GM21528 (cell line): ENCODE measurements around the gene NT5DC3.
"Not testable (repeated sequence)": the region's sequence is repeated elsewhere in the genome, so short reads cannot be mapped to it uniquely, and the experiment has no call there.

Experiments
- ATAC-seq: cut with Tn5 transposase; IDR thresholded peaks from one replicate; pipeline ENCODE4 v1.9.1; 2021; ENCODE audit warnings: mild to moderate bottlenecking, moderate library complexity; ENCODE audit not compliant: unreplicated experiment, low FRiP score

The NT5DC3 gene

DNA sequence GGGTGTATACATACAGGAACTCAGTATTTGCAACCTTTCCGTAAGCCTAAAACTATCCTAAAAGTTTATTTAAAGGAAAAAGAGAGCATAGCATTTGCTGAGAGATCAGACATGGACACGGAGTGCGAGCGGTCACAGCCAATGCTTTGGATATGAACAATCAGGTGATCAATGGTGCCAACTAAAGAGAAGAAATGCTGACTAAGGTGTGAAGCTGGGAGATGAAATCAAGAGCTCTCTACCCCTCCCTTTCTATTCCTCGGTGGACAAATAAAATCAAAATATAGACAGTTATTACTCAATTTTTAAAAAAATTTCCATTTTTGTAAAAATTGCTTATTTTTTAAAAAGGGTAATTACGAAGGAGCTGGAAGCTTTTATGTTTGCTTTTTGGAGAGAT lies 29.2 kb downstream of the NT5DC3 start:
- no peak for ATAC-seq

DNA sequence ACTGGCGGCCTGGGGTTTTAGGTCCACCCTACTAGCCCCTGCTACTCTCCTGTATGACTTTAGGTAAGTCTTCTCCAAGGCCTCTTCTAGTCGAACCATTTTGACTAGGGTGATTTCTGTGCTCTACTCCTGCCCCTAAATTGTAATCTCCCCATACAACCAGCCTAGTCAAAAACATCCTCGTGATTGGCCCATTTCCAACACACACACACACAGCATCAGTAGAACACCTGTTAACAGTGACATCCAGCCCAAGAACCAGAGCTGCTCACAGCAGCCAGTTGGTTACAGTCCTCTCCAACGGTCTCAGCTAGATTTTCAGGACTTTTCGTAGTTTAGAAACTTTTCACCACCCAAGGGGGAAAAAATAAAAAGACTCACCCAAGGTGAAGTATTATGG lies 30.9 kb downstream of the NT5DC3 start:
- no peak for ATAC-seq

DNA sequence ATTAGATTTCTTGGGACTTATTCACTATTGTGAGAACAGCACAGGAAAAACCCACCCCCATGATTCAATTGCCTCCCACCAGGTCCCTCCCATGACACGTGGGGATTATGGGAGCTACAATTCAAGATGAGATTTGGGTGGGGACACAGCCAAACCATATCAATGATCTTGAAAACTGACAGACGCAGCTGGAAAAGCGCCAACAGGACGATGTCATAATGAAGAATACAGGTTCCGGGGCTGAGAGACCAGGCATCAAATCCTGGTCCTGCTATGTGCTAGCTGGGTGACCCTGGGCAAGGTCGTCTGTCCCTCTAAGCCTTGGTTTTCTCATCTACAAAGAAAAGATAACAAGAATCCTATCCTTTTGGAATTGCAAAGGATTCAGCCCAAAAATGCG lies 31.4 kb downstream of the NT5DC3 start:
- not testable (repeated sequence) for ATAC-seq

DNA sequence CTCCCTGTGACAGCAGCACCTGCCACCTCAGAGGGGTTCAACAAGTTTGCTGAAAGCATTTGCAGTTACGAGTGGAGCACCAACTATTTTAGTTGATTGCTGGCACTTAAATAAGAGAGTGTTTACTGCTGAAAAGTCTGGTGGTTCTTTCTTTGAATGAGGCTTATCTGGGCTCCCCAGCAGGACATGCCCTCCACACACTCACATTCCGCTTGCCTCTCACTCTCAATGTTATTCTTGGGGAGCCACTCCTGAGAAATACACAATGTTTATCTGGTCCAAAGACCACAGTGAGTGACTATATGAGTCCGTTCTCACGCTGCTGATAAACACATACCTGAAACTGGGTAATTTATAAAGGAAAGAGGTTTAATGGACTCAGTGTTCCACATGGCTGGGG lies 31.9 kb downstream of the NT5DC3 start:
- no peak for ATAC-seq

DNA sequence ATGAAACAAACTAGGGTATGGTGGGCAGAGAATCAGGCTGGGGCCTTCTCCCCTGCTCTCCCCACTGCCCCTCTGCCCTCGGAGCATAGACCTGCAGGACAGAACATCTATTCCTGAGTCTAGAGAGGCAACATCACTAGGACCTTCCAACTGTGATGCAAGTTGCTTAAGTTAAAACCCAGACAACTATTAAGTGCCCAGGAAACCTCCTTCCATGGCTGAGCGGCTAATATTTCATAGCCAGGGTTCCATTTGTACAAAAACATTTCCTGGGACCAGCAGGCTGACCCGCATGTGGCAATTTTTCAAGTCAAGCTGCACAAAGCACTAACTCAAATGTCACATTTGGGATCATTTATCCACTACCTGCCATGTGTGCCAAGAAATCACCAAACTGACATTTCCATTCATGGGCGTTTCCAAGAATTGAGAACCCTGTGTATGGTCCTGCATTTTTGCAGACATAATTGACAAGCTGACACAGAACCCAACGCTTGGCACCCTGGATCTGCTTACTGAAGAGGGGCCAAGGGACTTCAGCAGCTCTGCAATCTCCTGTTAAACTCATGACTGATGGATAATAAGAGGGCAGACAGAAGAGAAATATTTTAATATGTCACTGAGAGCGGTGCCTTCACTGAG lies 32.7 kb downstream of the NT5DC3 start:
- ATAC-seq = no peak

DNA sequence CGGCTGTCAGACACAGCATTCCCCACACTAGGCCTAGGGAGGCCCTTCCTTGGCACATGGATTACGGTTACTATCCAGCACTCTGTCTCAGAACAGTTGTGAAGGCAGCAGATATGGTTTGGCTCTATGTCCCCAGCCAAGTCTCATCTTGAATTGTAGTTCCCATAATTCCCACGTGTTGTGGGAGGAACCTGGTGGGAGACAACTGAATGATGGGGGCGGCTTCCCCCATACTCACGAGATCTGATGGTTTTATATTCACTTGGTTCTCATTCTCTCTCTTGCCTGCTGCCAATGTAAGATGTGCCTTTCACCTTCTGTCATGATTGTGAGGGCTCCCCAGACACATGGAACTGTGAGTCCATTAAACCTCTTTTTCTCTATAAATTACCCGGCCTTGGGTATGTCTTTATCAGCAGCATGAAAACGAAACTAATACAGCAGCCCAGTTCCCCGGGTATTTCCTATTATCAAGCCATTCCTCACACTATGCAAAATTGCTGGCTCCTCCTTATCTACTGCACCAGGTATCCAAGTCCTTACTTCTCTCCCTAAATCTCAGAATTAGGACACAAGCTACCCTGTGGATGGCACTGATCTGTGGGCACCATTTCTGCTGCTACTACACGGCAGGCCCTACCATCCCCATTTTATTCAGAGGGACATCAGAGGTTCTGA lies 33.3 kb downstream of the NT5DC3 start:
- no peak for ATAC-seq

DNA sequence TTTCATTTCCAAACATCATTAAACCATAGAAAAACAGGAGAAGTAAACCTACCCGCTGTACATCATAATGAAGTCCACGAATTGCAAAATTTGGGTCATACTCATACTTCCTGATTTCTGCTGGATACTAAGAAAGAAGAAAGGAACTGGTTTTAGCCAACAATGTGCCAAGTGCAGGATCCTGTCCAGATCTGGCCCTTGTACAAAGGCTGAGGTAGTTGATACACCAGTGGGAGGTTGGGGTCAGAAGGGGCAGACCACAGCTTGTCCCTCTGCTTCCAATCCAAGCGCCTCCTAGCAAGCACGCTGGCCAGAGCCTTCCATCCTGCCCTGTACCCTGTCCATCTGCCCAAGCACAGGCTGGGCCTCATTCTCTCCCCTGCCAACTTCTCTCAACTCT lies 34.2 kb downstream of the NT5DC3 start:
- ATAC-seq = no peak

DNA sequence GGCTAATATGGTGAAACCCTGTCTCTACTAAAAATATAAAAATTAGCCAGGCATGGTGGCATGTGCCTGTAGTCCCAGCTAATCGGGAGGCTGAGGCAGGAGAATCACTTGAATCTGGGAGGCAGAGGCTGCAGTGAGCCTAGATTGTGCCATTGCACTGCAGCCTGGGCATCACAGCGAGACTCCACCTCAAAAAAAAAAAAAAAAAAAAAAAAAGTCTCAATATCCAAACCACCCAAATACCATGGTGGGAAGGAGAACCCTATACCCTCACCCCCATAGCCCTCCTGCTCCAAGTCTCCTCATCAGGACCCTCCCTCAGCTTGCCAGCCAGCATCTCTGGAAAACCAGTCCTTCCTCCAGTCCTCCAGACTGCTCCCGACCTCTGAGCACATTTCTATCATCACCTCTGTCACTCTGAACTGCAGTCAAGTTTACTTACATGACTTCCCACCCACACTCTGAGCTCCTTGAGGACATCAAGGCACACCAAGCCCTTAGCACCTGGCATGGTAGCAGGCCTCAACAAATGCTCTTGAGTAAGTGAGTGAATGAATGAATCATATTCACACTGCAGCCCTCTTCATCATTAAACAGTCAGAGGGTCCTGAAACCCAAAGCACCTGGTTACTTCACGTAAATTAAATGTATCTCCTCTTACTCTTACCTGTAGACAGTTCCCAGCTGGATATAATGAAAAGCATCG lies 35.2 kb downstream of the NT5DC3 start:
- ATAC-seq = no peak

DNA sequence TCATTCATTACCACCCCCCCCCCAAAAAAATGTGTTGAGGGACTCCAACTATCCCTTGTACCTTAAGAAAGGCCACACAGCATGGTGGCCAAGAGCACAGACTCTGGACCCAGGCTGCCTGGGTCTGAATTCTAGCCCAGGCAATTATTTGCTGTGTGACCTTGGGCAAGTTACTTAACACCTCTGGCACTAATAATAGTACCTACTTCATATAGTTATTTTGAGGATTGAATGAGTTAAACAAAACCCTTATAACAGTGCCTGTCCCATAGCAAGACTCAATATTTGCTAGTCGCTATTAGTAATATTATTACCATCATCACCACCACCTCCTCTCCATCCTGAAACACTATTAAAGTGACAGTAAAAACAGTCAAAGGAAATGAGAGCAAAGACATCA lies 37.2 kb downstream of the NT5DC3 start:
- no peak for ATAC-seq

DNA sequence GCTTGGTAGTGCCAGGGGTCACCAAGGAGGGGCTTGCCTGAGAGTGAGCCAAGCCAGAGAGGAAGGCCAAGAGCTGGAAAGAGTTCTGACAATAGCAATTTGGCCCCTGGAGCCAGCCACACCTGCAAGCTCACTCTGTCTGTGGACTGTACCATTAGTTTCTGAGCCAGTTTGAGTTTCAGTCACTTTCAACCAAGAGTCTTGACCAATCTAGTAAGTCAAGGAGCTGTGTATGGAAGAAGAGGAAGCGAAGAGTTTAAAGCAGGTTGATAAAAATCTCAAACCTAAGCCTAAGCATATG lies 38.5 kb downstream of the NT5DC3 start:
- ATAC-seq = no peak

DNA sequence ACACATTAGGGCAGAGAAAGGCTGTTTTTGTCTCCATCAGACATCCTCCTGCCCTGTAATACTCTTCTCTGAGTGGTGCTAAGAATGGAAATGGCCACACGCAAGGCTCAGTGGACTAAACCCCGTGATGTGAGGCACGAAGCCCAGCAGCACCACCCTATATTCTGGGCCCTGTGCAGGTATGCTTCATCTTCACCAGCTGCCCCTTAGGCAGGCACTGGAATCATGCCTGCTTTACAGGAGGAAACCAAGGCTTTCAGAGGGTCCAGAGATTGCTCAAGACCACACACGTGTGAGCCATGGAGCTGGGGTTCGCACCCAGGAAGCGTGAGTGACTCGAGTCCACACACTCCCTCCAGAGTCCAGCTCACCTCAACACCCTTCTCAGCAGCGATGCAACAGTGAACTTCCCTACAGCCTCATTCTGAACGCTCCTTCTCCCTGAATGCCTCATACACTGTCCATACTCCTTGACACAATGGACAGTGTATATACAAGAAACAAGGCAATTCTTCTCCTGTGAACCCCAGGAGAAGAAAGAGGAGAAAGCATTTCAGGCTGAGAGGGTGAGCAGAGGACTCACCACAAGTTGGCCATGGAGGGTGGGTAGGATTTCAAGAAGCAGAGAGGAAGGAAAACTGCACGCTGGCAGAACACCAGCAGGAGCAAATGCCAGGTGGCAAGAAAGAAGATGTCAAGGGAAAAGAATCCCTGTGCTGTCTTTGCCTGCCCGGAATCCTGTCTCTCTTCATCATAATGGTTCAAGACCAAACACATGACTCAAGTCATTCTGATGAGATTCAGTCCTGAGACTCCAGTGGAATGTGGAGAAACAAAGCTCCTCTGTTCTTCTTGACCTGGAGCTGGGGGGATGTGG lies 39.1 kb downstream of the NT5DC3 start:
- ATAC-seq = no peak

DNA sequence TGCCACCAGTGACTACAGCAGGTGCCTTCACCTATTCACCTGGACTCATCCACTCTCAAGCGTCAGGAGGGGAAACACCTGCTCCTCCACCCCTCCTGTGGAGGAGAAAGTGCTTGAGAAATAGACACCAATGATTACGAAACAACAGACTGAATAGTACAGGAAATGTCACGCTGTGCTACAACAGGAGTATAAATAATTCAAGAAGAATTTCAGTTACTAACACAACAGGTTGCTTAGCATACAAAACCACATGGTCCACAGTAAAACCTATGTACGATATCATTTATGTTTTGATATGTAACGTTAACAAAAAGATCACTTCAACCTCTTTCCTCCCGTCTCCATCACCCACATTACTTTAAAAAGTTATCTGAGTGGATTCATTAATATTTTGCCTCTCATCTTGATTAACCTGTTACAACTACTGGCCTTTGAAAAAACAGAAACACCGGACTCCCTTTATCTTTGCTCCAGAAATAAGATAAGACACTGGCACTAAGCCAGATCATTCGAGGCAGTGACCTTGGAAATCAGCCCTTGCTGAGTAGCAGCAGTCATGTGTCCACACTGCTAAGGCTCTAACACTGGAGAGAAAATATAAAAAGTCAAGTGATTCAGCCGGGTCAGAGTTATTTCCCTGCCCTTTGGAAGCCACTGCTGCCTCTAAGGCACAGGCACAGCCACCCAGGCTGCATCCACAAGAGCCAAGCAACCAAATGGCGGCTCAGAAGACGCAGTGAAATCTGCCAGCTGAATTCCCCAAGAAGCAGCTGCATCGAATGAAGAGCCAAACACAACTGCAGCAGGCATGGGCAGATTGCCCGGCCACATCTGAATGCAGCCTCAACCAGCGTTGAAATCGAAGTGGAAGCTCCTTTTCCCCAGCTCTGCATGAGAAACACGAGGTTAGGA lies 40.9 kb downstream of the NT5DC3 start:
- ATAC-seq = no peak

DNA sequence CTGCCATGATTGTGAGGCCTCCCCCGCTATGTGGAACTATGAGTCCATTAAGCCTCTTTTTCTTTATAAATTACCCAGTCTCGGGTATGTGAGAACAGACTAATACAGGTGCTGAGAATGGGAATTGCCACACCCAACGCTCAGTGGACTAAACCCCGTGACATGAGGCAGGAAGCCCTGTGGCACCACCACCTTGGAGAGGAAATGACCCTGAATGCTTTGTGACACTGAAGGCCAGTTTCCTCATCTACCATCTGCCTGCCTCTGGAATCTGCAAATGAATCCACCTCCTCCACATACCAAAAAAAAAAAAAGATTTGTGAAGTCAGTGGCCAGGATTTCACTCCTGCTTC lies 41.6 kb downstream of the NT5DC3 start:
- no peak for ATAC-seq

DNA sequence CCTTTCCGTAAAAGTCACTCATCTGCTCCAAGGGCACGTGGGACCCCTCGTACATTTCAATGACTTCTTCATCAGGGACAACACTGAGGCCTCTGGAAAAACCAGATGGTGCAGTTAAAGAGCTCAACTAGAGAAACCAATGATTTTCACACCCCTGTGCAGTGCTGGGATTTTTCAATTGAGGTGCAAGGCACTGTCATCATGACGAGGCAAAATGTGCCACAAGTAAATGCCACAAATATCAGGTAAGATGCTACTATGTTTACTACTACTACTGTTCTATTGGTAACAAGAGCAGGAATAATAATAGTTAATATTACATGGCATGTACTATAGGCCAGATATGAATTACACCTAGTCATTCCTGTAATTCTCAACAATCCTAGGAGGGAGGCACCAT lies 42.4 kb downstream of the NT5DC3 start:
- ATAC-seq = no peak

DNA sequence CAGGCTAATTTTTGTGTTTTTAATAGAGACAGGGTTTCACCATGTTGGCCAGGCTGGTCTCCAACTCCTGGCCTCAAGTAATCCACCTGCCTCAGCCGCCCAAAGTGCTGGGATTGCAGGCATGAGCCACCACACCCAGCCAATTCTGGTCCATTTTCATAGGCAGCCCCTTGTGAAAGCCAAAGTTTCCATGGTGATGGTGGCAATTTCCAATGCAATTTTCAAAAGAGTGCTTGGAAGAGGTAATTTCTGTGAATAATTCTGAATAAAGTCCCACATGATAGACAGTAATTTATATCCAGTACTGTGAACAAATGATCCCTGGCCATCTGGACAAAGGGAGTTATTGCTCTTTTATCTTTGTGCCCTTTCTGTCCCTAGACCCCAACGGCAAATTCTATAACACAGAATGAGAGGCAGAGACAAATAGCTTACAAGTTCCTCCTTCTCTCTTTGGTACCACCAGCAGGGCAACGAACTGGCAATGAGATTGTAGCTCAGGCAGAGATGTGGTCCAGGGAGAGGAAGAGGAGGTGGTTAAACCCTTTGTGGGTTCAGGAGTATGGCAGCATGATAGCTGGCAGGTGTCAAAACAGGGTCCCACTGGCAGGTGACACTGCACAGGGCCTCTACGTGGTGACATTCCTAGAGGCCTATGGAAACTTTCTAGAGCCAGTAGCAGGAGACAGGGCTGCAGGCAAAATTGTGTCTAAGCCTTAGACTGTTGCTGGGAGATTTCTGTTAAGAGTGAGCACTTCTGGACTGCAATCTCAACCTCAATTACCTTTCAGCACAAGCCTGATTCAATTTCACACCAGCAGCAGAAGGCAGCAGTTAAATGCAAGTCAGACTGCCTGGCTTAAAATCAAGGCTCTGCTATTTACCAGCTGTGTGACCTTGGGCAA lies 46.5 kb downstream of the NT5DC3 start:
- ATAC-seq = no peak

DNA sequence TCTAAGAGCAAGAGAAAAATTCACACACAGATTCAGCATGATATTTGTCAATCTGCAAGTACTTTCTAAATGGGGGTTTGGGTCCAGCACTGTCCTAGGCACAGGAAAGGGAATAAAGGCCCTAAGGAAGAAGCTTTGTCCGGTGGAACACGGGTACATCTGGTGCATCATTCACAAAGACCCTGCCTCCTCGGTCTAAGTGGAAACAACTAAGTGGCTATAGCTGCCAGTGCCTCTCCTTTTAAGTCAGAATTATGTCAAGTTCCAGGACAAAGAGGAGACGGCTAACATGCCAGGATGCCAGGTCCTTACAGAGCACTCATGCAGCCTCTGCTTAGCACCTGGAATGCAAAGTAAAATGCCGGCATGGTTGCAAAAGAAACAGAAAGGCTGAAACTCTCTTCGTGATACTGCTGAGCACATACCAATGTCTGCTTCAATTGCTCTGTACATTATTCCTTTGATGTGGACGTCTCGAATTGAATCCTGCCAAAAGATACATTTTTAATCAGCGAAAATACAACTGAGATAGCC lies 47.5 kb downstream of the NT5DC3 start:
- no peak for ATAC-seq

DNA sequence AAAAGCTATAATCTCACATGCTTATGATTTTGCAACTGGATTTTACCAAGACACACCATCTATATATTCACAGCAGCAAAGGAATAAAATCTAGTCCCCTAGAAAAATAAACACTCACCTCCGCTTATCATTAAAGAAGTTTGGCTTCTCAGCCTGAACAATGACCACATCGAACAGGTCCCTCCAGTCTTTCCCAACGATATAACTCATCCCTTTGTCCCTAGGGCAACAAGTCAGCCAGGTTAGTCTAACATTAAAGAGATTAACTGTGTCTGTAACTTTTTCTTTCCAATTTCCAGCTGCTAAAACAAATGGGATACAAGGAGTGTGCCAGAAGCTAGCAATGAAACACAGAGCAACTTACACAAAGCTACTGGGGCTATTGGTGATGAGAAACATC lies 48.0 kb downstream of the NT5DC3 start:
- ATAC-seq = no peak

DNA sequence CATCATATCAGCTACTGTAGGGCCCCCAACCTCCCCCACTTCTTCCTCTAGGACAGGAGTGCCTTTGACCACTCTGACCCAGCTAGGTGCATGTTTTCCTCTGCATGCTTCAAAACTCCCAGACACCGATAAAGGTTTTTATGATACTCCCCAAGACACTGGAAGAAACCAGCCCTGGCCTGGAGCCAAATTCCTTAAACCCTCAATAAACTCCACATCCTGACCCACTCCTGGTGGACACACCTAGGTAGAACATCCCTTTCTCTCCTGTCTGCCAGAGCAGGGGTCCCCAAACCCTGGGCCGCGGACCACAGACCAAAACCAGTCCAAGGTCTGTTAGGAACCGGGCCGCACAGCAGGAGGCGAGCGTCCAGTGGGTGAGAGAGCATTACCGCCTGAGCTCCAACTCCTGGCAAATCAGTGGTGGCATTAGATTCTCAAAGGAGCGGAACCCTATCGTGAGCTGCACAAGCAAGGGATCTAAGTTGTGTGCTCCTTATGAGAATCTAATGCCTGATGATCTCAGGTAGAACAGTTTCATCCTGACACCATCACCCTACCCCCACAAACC lies 49.6 kb downstream of the NT5DC3 start:
- ATAC-seq = no peak

DNA sequence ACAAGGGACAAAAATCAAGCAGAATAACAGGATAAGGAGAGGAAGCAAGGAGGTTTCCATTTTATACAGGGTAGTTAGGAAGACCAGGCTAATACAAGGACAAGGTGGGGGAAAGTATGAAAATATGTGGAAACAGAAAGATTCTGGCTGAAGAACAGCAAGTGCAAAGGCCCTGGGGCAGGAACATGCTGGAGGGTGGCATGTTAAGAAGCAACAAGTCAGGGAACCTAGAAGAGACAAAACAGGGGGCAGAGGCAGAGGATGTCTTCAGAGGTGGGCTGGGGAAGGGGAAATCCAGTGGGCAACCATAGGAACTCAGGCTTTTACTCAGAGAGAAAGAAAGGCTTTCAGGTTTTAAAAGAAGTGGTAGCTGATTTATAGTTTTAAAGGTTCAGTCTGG lies 54.8 kb downstream of the NT5DC3 start:
- ATAC-seq = no peak
